SK-N-SH treated with all-trans-retinoic acid at 6 μM for 48 hours (cell line): ENCODE data around the gene NDRG3.

ENCODE experiments used
- ARNTL ChIP-seq: fragments of 450-650 bp; formaldehyde crosslinking; IDR thresholded peaks from 2 replicates; pipeline ENCODE4 v1.5.0; 2020; ENCODE audit warnings: low read depth, mild to moderate bottlenecking, moderate library complexity, borderline replicate concordance
- BACH2 ChIP-seq: fragments of 250-450 bp; sonication (Bioruptor Pico); IDR thresholded peaks from 2 replicates; pipeline ENCODE4 v1.9.0; 2021; ENCODE audit warnings: mild to moderate bottlenecking, borderline replicate concordance
- CSDC2 ChIP-seq: fragments of 250-450 bp; sonication (Bioruptor Pico); IDR thresholded peaks from 2 replicates; pipeline ENCODE4 v1.5.0; 2020; ENCODE audit warnings: mild to moderate bottlenecking, moderate library complexity
- OSR1 ChIP-seq: fragments of 250-450 bp; sonication (Bioruptor Pico); IDR thresholded peaks from 2 replicates; pipeline ENCODE4 v1.8.0; 2022; ENCODE audit warnings: moderate library complexity, mild to moderate bottlenecking, inconsistent platforms
- PPARA ChIP-seq: fragments of 250-450 bp; sonication (Bioruptor Pico); IDR thresholded peaks from 2 replicates; pipeline ENCODE4 v1.5.0; 2020; ENCODE audit warnings: mild to moderate bottlenecking, borderline replicate concordance
- RARB ChIP-seq: fragments of 250-450 bp; sonication (Bioruptor Pico); IDR thresholded peaks from 2 replicates; pipeline ENCODE4 v1.8.0; 2021; ENCODE audit warnings: mild to moderate bottlenecking, moderate library complexity
- ZC3H10 ChIP-seq: fragments of 250-450 bp; sonication (Bioruptor Pico); IDR thresholded peaks from 2 replicates; pipeline ENCODE4 v1.5.1; 2021; ENCODE audit warnings: mild to moderate bottlenecking, moderate library complexity
- ZFP3 ChIP-seq: fragments of 250-450 bp; sonication (Bioruptor Pico); IDR thresholded peaks from 2 replicates; pipeline ENCODE4 v1.5.0; 2020; ENCODE audit warnings: mild to moderate bottlenecking, moderate library complexity
- ZFP30 ChIP-seq: fragments of 450-650 bp; formaldehyde crosslinking; IDR thresholded peaks from 2 replicates; pipeline ENCODE4 v1.5.0; 2022; ENCODE audit warnings: mild to moderate bottlenecking, moderate library complexity
- ZNF8 ChIP-seq: fragments of 450-650 bp; formaldehyde crosslinking; IDR thresholded peaks from 2 replicates; pipeline ENCODE4 v1.5.0; 2020; ENCODE audit warnings: mild to moderate bottlenecking, moderate library complexity
- TF ChIP-seq, protein P1 (sequence below): fragments of 250-450 bp; sonication (Bioruptor Pico); IDR thresholded peaks from 2 replicates; pipeline ENCODE4 v1.8.0; 2020; ENCODE audit warnings: mild to moderate bottlenecking, moderate library complexity, borderline replicate concordance

DNA sequence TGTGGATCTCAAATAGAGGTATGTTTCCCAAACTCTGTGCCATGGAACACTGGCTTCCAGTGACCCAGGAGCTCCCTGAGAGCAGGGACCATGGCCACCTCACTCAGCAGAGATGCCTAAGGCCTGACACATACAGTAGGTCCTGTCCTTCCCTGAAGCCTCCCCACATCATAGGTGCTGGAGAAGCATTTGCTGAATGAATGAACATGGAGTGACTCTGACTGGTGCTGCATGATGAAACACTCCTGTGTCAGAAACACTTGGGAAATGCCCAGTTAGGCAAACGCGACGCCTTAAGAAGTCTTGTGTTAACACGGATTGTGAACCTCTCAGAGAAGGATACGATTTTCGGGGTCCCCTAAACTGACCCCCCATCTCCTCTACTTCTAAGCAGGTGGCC is 114.2 kb downstream of the NDRG3 start:
- TF ChIP-seq ZFP3 (no peak), ZC3H10 (CRISPR knock-in tag) (no peak), ARNTL (CRISPR knock-in tag) (no peak), RARB (CRISPR knock-in tag) (no peak), BACH2 (no peak), PPARA (CRISPR knock-in tag) (no peak), CSDC2 (CRISPR knock-in tag) (no peak), ZFP30 (CRISPR knock-in tag) (no peak), ZNF8 (no peak), OSR1 (CRISPR knock-in tag) (no peak)
- TF ChIP-seq, protein P1, sequence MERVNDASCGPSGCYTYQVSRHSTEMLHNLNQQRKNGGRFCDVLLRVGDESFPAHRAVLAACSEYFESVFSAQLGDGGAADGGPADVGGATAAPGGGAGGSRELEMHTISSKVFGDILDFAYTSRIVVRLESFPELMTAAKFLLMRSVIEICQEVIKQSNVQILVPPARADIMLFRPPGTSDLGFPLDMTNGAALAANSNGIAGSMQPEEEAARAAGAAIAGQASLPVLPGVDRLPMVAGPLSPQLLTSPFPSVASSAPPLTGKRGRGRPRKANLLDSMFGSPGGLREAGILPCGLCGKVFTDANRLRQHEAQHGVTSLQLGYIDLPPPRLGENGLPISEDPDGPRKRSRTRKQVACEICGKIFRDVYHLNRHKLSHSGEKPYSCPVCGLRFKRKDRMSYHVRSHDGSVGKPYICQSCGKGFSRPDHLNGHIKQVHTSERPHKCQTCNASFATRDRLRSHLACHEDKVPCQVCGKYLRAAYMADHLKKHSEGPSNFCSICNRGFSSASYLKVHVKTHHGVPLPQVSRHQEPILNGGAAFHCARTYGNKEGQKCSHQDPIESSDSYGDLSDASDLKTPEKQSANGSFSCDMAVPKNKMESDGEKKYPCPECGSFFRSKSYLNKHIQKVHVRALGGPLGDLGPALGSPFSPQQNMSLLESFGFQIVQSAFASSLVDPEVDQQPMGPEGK: no peak
